Effector memory CD4-positive, alpha-beta T cell (primary cell): ENCODE results near the gene KCNN3.

Experiments used
- DNase-seq, 3 donors: peaks; one replicate each; pipeline ENCODE4 v3.0.0-alpha.2; 2020
- H3K27ac ChIP-seq: 2 replicates; pipeline ENCODE4 v1.7.0; 2013; ENCODE audit warnings: mild to moderate bottlenecking, low read length, moderate library complexity; ENCODE audit not compliant: insufficient read depth, poor library complexity, severe bottlenecking
- H3K27me3 ChIP-seq: replicated peaks from 2 replicates; pipeline ENCODE4 v1.7.0; 2013; ENCODE audit warnings: mild to moderate bottlenecking, low read length; ENCODE audit not compliant: insufficient read depth, control insufficient read depth, poor library complexity, severe bottlenecking
- H3K36me3 ChIP-seq: 2 replicates; pipeline ENCODE4 v1.7.0; 2013; ENCODE audit warnings: mild to moderate bottlenecking, low read length, moderate library complexity; ENCODE audit not compliant: control insufficient read depth, insufficient read depth
- H3K4me1 ChIP-seq: 2 replicates; pipeline ENCODE4 v1.7.0; 2013; ENCODE audit warnings: low read length, mild to moderate bottlenecking; ENCODE audit not compliant: control insufficient read depth, insufficient read depth, poor library complexity, severe bottlenecking
- H3K4me3 ChIP-seq: 2 replicates; pipeline ENCODE4 v1.7.0; 2013; ENCODE audit warnings: low read length, low read depth, mild to moderate bottlenecking; ENCODE audit not compliant: insufficient read depth, poor library complexity, severe bottlenecking
- H3K9me3 ChIP-seq: 2 replicates; pipeline ENCODE4 v1.7.0; 2013; ENCODE audit warnings: mild to moderate bottlenecking, low read length, moderate library complexity; ENCODE audit not compliant: control insufficient read depth

The KCNN3 gene

DNA sequence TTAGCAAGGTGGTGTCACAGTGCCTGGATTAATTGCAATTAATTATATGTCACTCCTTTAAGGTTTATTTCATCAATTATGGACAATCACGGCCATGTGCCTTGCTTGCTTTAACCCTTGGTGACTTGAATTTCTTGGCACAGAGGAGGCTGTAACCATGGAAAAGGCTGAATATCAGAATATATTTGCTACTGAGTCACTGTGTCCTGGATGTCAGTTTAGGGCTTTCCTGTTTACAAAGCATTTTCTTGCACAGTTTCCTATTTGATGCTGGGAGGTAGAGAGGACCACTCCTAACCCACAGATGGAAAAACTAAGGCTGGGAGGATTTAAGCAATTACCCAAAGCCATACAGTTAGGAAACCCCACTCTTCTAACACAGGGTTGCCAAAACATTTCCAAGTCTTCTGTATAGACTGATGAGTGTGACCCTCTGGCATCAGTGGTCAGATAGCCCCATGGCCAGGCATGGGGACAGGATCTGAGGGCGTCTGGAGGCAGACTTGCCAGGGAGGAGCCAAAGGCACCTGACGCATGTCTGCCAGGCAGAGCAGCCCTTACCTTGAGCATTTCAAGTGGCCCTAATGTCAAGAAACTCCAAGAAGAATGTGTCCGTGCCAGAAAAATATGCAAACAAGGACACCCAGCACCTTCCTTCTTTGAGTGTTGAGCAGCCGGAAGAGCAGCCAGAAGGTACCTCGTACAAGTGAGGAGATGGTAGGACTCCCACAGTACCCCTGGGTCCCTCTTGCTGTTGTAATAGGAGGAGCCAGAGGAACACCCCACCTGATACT is 34.4 kb downstream of the KCNN3 start:
- Histone ChIP-seq H3K9me3 (no peaks in the 10 kb centered on the region), H3K27me3 (no peaks in the 10 kb centered on the region), H3K4me1 (no peaks in the 10 kb centered on the region), H3K36me3 (no peaks in the 10 kb centered on the region), H3K27ac (no peak overlapping the region), H3K4me3 (no peak overlapping the region)
- no peak for DNase-seq

- Histone ChIP-seq H3K4me3 (no peak overlapping the region), H3K4me1 (no peaks in the 10 kb centered on the region), H3K27ac (no peak overlapping the region), H3K9me3 (no peaks in the 10 kb centered on the region), H3K36me3 (no peaks in the 10 kb centered on the region), H3K27me3 (no peaks in the 10 kb centered on the region)
- no peak for DNase-seq
Measured at GRCh38 chr1:154833841-154834240, 36.2 kb downstream of the KCNN3 start.

DNA sequence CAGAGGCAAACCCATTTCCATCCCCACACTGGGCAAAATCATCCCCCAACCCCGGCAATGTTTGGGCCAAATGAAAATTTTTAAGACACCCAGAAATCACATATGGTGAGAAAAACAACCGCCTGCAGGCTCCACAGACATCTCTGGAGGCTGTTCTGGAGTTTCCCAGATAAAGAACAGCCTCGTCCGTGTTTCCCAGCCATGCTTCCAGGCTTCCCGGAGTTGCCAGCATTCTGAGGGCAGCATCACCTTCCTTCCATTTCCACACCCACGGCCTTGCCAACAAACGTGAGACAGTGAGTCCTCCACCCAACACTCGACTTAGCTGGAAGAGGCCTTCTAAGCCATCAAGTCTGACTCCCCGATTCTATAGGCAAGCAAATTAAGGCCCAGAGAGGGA is 36.9 kb downstream of the KCNN3 start:
- no peaks in the 10 kb centered on the region for H3K4me1 ChIP-seq
- no peaks in the 10 kb centered on the region for H3K9me3 ChIP-seq
- no peaks in the 10 kb centered on the region for H3K27me3 ChIP-seq
- DNase-seq, result no peak
- no peak overlapping the region for H3K27ac ChIP-seq
- H3K36me3 ChIP-seq, result no peaks in the 10 kb centered on the region
- H3K4me3 ChIP-seq, result no peak overlapping the region

DNA sequence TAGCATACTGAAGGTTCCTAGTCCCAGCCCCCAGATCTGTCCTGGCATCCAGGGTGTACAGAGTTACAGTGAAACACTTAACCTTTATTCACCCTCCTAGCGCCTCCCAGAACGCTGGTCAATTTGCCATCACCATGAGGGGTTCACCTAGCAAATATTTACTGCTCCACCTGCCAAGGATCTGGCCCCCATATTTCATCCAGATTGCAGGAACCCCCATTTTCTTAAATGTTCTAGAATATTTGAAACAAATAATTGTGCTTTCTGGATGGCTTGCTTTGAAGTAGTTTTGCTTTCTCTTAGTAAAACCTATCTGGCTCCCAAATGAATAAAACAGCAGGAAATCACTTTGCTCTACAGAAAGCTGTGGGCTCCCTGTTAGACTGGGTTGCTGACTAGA is 37.7 kb downstream of the KCNN3 start:
- no peak overlapping the region for H3K27ac ChIP-seq
- no peak for DNase-seq
- no peaks in the 10 kb centered on the region for H3K4me1 ChIP-seq
- H3K27me3 ChIP-seq, result no peaks in the 10 kb centered on the region
- no peaks in the 10 kb centered on the region for H3K36me3 ChIP-seq
- no peak overlapping the region for H3K4me3 ChIP-seq
- no peaks in the 10 kb centered on the region for H3K9me3 ChIP-seq

- no peak overlapping the region for H3K4me3 ChIP-seq
- no peaks in the 10 kb centered on the region for H3K4me1 ChIP-seq
- no peaks in the 10 kb centered on the region for H3K27me3 ChIP-seq
- no peaks in the 10 kb centered on the region for H3K9me3 ChIP-seq
- no peak for DNase-seq
- H3K27ac ChIP-seq, result no peak overlapping the region
- H3K36me3 ChIP-seq, result no peaks in the 10 kb centered on the region
Measured at GRCh38 chr1:154831462-154831861, 38.6 kb downstream of the KCNN3 start.

DNA sequence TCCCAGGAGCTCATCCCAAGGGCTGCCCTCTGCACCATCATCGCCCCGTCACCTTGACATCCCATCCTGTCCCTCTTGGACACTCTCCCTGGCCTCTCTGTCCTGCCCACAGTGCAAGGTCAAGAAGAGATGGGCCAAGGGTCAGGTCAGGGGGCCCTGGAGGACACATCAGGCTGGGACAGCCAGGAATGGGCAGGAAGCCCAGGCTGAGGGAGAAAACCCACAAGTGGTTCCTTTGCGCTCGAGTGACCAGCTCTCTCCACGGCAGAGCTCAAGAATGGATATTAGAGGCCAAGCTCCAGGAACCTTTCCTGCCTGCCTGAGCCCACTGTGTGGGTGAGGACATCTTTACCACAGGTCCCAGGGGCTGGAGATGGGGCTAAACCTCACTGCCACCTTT is 41.0 kb downstream of the KCNN3 start:
- Histone ChIP-seq H3K9me3 (no peaks in the 10 kb centered on the region), H3K4me3 (no peak overlapping the region), H3K27ac (no peak overlapping the region), H3K4me1 (no peaks in the 10 kb centered on the region), H3K27me3 (no peaks in the 10 kb centered on the region), H3K36me3 (no peaks in the 10 kb centered on the region)
- DNase-seq, result no peak

DNA sequence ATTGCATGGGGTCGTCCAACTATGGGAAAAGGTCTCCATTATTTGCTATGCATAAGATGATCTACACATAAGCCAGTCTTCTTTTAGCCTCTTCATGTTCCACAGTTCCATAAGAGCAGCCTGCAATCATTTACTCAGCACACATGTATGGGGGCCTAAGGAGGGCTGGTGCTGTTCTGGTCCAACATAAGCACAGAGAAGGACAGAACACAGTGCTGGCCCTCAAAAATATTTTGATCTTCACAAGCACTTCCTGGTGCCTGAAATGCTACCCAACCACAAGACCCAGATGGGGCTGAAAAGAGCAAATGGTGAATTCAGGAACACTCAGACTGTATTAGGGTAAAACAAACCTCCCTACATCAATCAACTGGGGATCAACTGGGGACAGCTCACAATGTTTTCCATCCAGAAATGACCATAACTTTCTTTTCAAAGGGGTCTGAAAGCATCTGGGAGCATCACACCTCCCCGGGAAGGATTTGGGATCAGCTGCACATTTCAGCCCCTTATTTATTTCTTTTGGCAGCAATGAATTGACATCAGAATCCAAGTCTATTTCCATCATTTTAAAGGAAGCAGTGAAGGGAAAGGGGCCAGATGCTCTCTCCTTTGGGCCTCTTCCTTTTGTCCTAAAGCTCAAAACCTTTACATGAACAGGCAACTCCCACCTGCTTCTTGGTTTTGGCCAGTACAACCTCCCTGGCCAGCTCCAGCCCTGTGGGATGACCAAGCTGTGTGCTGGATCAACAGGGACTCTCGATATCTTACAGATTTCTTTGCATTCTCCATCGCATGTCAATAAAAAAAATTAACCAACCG is 45.7 kb downstream of the KCNN3 start:
- Histone ChIP-seq H3K4me3 (no peak overlapping the region), H3K27ac (no peak overlapping the region), H3K9me3 (no peaks in the 10 kb centered on the region), H3K4me1 (no peaks in the 10 kb centered on the region), H3K36me3 (no peaks in the 10 kb centered on the region), H3K27me3 (no peaks in the 10 kb centered on the region)
- no peak for DNase-seq

- no peaks in the 10 kb centered on the region for H3K9me3 ChIP-seq
- no peak for DNase-seq
- no peak overlapping the region for H3K27ac ChIP-seq
- no peak overlapping the region for H3K4me3 ChIP-seq
- no peaks in the 10 kb centered on the region for H3K27me3 ChIP-seq
- H3K4me1 ChIP-seq, result no peaks in the 10 kb centered on the region
- H3K36me3 ChIP-seq, result no peaks in the 10 kb centered on the region
Measured at GRCh38 chr1:154822717-154823116, 47.4 kb downstream of the KCNN3 start.

DNA sequence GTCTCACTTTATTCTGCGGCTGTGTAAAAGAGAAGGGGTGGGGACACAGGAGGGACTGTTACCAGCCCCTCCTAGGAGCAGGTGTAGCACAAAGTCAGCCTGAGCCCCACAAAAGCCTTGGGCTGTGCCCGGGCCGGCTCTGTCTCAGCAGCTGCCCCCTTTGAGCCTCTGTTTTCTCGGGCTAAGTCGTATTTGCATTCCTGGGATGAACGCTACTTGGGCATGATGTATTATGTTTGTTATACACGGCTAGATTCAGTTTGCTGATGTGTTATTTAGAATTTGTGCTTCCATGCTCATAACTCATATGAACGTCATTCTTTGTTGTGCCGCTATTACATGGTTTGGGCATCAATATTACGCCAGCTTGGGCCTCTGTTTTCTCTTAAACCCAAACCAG is 47.8 kb downstream of the KCNN3 start:
- H3K4me3 ChIP-seq, result no peak overlapping the region

GRCh38 chr1:154821083-154821482 is 49.0 kb downstream of the KCNN3 start:
- Histone ChIP-seq H3K27me3 (no peaks in the 10 kb centered on the region), H3K4me1 (no peaks in the 10 kb centered on the region), H3K36me3 (no peaks in the 10 kb centered on the region), H3K27ac (no peak overlapping the region), H3K4me3 (no peak overlapping the region), H3K9me3 (no peaks in the 10 kb centered on the region)
- DNase-seq, result no peak

More for the DNA sequence above, 47.8 kb downstream of the KCNN3 start:
- no peaks in the 10 kb centered on the region for H3K36me3 ChIP-seq
- DNase-seq, result no peak
- H3K27ac ChIP-seq, result no peak overlapping the region
- H3K9me3 ChIP-seq, result no peaks in the 10 kb centered on the region
- H3K27me3 ChIP-seq, result no peaks in the 10 kb centered on the region
- H3K4me1 ChIP-seq, result no peaks in the 10 kb centered on the region
